Activated CD4-positive, alpha-beta memory T cell treated with anti-CD3 and anti-CD28 coated beads for 36 hours (primary cell): ENCODE data around the gene SLC28A3. TPM values are rescaled to one million over a fixed set of nuclear protein-coding genes. Genes with fewer than 3 reads are reported as not detected.

ENCODE experiments used
- CTCF ChIA-PET: fragments of 350-600 bp; sonication (Branson Sonifier 250); formaldehyde crosslinking; loops from one replicate; lab custom pipeline; 2021; ENCODE audit warnings: antibody characterized with exemption, inconsistent platforms; lab: Charles Lee
- POLR2A ChIA-PET: fragments of 350-600 bp; sonication (Branson Sonifier 250); formaldehyde crosslinking; loops from one replicate; lab custom pipeline; 2021; ENCODE audit warnings: antibody characterized with exemption; lab: Charles Lee
- DNase-seq: peaks from one replicate; pipeline ENCODE4 v3.0.0-alpha.2; 2020
- H3K27ac Mint-ChIP-seq: one replicate; pipeline ENCODE4 v1.8.0; 2021; ENCODE audit warnings: mixed read lengths
- H3K27me3 Mint-ChIP-seq: one replicate; pipeline ENCODE4 v1.8.0; 2021; ENCODE audit warnings: mixed read lengths
- H3K36me3 Mint-ChIP-seq: one replicate; pipeline ENCODE4 v1.8.0; 2021; ENCODE audit warnings: mixed read lengths
- H3K4me1 Mint-ChIP-seq: one replicate; pipeline ENCODE4 v1.8.0; 2021; ENCODE audit warnings: low read depth, mixed read lengths
- H3K4me3 Mint-ChIP-seq: one replicate; pipeline ENCODE4 v1.8.0; 2021; ENCODE audit warnings: mild to moderate bottlenecking, mixed read lengths
- H3K9me3 Mint-ChIP-seq: one replicate; pipeline ENCODE4 v1.8.0; 2021; ENCODE audit warnings: mixed read lengths
- intact Hi-C: fragments of 100-400 bp; cut with micrococcal nuclease; formaldehyde crosslinking; loops from one replicate; pipeline ENCODE4 v1.15.1; 2023
- total RNA-seq, 2 experiments: library from RNA; stranded (reverse); gene quantifications; one replicate each; pipeline ENCODE4 v1.2.3, GENCODE V29; 2021

SLC28A3 gene
- total RNA-seq, 2 experiments from 2014 or later, result 0.90 to 0.99 TPM

- no peaks in the 10 kb centered on the region for H3K36me3 Mint-ChIP-seq
- H3K27ac Mint-ChIP-seq, result no peak overlapping the region
- H3K9me3 Mint-ChIP-seq, result no peaks in the 10 kb centered on the region
- CTCF ChIA-PET, result interaction anchor here (1.1 kb wide), 1 partner anchor 30 kb away, joined by 3 read pairs; no protein-coding TSS in a partner anchor
- no peak overlapping the region for H3K4me3 Mint-ChIP-seq
- POLR2A ChIA-PET, result no interaction called here
- H3K4me1 Mint-ChIP-seq, result no peaks in the 10 kb centered on the region
- DNase-seq, result no peak
- H3K27me3 Mint-ChIP-seq, result no peaks in the 10 kb centered on the region
- intact Hi-C loops, result no loop called here
These were observed 110.0 kb downstream of the SLC28A3 start for GRCh38 chr9:84230355-84231145.

GRCh38 chr9:84229191-84229590 lies 111.4 kb downstream of the SLC28A3 start:
- CTCF ChIA-PET, result interaction anchor here (0.7 kb wide), 1 partner anchor 57 kb away, joined by 3 read pairs; no protein-coding TSS in a partner anchor
- H3K4me3 Mint-ChIP-seq, result no peak overlapping the region
- no peaks in the 10 kb centered on the region for H3K4me1 Mint-ChIP-seq

DNA sequence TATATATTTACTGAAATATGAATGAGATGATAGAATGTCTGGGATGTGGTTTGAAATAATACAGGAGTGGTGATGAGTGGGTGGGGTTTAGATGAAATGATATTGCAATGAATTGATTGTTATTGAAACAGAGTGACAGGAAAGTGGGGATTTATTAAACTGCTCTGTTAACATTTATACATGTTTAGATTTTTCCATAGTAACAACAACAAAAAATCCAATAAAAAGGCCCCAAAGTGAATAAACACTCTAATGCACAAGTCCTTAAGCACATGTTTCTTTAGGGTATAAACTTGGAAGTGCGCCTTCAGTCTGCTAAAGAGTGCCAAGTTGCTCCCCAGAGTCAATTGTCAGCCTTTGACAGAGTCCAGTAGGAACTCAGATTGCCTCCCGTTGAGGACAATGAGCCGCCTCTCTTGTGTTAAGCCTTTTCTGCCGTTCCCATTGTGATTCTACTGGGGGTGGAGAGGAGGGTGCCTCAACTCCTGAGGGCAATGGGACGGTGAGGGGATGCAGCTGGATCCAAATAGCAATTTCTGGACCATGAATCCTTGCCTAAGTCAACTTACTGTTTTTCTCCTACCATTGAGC lies 112.3 kb downstream of the SLC28A3 start:
- DNase-seq, result no peak
- H3K4me1 Mint-ChIP-seq, result no peaks in the 10 kb centered on the region
- peaks cover 2% of the 10 kb centered on the region for H3K27me3 Mint-ChIP-seq
- H3K4me3 Mint-ChIP-seq, result no peak overlapping the region
- ChIA-PET CTCF (interaction anchor here (0.6 to 0.7 kb wide), 2 partner anchors 32 to 56 kb away, joined by 3 to 5 read pairs; no protein-coding TSS in a partner anchor), POLR2A (no interaction called here)
- H3K9me3 Mint-ChIP-seq, result no peaks in the 10 kb centered on the region
- intact Hi-C loops, result no loop called here
- no peaks in the 10 kb centered on the region for H3K36me3 Mint-ChIP-seq
- H3K27ac Mint-ChIP-seq, result no peak overlapping the region

More at GRCh38 chr9:84229191-84229590, 111.4 kb downstream of the SLC28A3 start:
- Mint-ChIP-seq H3K27ac (no peak overlapping the region), H3K27me3 (no peaks in the 10 kb centered on the region), H3K9me3 (no peaks in the 10 kb centered on the region), H3K36me3 (no peaks in the 10 kb centered on the region)
- POLR2A ChIA-PET, result no interaction called here
- intact Hi-C loops, result no loop called here
- DNase-seq, result no peak

GRCh38 chr9:84226126-84226525 lies 114.4 kb downstream of the SLC28A3 start:
- Mint-ChIP-seq H3K4me1 (no peaks in the 10 kb centered on the region), H3K4me3 (no peak overlapping the region), H3K9me3 (peaks cover 9% of the 10 kb centered on the region), H3K36me3 (no peaks in the 10 kb centered on the region), H3K27me3 (peaks cover 2% of the 10 kb centered on the region), H3K27ac (no peak overlapping the region)
- ChIA-PET POLR2A (no interaction called here), CTCF (no interaction called here)
- intact Hi-C loops, result no loop called here
- no peak for DNase-seq
